D721Med (cell line): ENCODE results near the gene ARSH.

Experiments used
- DNase-seq: peaks from one replicate; pipeline ENCODE4 v3.0.0; 2011; ENCODE audit warnings: low spot score; ENCODE audit not compliant: insufficient read length
- FAIRE-seq: peaks from 2 replicates; lab custom pipeline; 2011; peaks lifted over from hg19 to GRCh38; lab: Jason Lieb, UNC
- CTCF ChIP-seq: IDR thresholded peaks from 2 replicates; pipeline ENCODE4 v1.5.1; 2012; ENCODE audit warnings: mild to moderate bottlenecking, control low read depth; ENCODE audit not compliant: insufficient read depth; ENCODE audit errors: missing control alignments

The ARSH gene

GRCh38 chrX:3075959-3076358, 69.6 kb downstream of the ARSH start:
- no peak for TF ChIP-seq CTCF
- FAIRE-seq (no peak), DNase-seq (no peak)

GRCh38 chrX:3076416-3076991, 70.2 kb downstream of the ARSH start:
- DNase-seq (no peak), FAIRE-seq (no peak)
- TF ChIP-seq CTCF, result no peak
